COLO668 (cell line): Measurements from ENCODE around the gene KRT15.

ENCODE experiments used
- DNase-seq: peaks from one replicate; lab custom pipeline; 2025; ENCODE audit not compliant: unreplicated experiment; lab: John Stamatoyannopoulos, UW

KRT15 gene

GRCh38 chr17:41483991-41484826 lies 34.5 kb downstream of the KRT15 start:
- DNase-seq = no peak

DNA sequence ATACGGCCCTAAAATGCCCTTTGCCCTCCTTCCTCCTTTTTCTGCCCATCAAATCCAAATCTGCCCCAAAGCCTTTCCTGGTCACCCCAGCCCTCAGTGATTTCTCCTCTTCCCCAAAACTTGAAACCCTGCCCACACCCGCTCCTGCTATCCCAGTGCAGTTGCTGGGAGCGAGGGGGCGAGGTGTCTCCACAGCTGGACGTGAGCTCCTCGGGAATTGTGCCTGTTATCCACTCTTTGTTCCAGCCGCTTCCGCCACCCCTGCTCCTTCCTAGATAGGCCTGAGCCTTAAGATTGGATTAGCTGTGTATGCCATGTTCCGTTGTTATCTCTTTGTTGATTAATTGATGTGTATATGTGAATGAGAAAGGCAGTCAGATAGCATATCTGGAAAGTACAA lies 35.2 kb downstream of the KRT15 start:
- no peak for DNase-seq

DNA sequence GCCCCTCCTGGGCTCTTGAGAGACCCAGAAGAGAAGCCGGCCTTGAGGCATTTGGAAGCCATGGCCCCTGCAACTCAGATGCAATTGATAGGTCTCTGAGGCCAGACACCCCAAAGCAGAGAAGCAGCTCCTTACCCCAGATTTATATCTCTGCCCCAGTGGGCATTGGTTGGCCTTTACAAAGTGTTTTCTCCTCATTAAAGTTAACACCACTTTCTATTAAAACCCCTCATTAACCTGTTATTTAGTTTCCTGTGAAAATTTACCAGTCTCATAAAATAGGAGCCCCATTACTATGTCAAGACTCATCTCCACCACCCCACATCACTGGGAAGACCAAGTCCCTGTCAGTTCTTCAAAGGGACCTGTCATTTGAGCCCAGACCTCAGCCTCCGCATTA lies 37.7 kb downstream of the KRT15 start, which contains the start of gene KRT35:
TSS of gene KRT35 (minus strand) at position 116 of the 400 bp plus-strand sequence. CDS start at position 62, 54 bp downstream.
- no peak for DNase-seq

- DNase-seq = no peak
These were observed 38.1 kb downstream of the KRT15 start for GRCh38 chr17:41480581-41480980.

- DNase-seq = no peak
These were observed 38.6 kb downstream of the KRT15 start for GRCh38 chr17:41480136-41480535.

GRCh38 chr17:41478237-41478636 lies 40.5 kb downstream of the KRT15 start:
- DNase-seq = no peak

GRCh38 chr17:41476866-41477815 lies 41.5 kb downstream of the KRT15 start:
- no peak for DNase-seq

DNA sequence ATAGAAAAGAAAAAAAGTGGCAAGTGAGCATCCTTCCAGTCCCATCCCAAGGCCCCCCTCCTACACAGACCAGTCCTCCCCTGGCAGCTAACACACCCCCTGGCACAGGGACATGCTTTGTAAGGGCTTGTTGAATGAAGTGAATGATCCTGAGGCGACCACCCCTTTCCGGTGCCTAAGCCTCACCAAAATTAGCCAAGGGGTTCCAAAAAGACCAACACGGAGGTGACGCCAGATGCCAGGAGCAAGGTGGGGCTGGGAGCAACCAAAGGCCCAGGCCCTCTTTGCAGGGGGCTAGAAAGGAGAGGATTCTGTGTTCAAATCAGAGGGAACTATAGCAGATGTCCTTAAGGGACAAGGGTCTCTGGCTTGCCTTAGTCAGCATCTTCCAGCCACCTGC lies 43.3 kb downstream of the KRT15 start:
- no peak for DNase-seq

GRCh38 chr17:41474863-41475262 lies 43.8 kb downstream of the KRT15 start:
- no peak for DNase-seq

DNA sequence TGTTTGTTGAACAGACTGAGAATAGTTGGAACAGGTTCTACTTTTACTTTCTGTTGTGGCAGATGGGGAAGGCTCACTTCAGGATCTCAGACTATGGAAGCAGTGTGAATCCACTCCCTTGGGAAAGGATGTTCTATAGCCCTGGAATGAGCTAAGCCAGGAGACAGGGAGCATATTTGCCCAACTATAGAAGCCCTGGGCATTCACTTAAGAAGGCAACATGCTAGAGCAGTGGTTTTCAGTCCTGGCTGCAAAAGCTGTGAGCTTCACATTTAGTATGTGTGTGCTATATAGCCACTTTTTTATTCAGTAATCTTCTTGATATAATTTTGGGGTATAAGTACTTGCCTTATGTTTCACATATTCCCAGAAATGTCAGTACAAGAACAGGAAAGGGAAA lies 50.3 kb downstream of the KRT15 start:
- DNase-seq = no peak

DNA sequence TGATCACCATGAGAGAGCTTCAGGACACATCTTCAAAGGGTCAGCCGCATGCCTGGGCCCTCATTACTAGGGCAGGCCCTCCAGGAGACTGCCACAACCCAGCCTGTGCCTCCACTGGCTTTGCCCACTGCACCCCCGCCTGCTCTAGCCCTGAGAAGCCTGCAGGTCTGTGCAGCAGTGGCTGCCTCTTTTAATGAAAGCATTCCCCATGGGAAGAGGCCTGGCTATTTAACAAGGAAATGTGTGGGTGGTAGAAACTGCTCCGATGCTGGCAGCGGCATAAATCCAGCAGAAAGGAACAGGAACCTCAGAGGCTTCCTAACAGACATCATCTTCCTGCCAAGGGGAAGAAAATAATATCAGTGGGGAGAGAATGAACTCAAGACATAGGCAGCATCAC lies 51.1 kb downstream of the KRT15 start:
- DNase-seq = no peak

- no peak for DNase-seq
These were observed 51.7 kb downstream of the KRT15 start, which contains the start of gene KRT32 for GRCh38 chr17:41466988-41467387. TSS of gene KRT32 (minus strand) at chr17:41467386. CDS start at chr17:41467325, 61 bp downstream.

DNA sequence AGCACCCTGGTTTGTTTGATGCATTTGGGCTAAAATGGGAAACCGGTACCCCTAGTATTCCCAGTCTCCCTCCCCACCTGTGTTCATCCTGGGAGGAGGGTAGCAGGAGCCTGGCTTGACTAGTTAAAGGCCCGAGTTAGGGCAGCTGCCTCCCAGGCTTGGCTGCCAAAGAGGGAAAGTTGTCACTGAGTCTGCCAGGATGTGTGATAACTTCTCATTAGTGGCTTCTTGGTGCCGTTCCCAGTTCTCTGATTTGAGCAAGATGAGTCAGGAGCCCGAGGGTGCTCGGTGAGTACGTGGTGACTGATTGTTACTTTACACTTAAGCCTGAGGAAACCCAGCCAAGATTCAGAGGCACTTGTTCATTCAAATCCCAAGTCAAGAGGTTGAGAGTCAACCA lies 54.0 kb downstream of the KRT15 start:
- DNase-seq = no peak

GRCh38 chr17:41464173-41464572 lies 54.5 kb downstream of the KRT15 start:
- DNase-seq = no peak

DNA sequence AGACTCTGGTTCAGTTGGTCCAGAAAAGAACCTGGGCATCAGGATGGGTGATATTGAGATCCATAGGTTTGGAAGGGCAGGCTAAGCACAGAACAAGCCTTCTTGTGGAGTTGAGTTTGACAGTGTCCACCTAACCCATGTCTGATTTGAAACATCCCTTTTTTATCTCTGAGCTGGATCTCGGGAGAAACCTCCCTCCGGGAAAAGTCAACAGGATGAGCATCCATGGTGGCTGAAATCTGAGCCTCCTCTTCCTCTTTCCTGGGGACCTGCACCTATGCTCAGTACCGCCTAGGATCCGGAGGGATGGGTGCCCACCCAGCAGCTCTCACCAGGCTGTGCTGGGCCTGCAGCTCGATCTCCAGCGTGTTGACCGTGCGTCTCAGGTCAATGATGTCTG lies 54.9 kb downstream of the KRT15 start:
- no peak for DNase-seq
